Central memory CD8-positive, alpha-beta T cell (primary cell): Measurements from ENCODE around the gene SLC15A1.

Source experiments
- ATAC-seq: fragments of 150-1000 bp; cut with Tn5 transposase; replicated peaks from 2 replicates; pipeline ENCODE4 v1.10.0; 2022; ENCODE audit warnings: mild to moderate bottlenecking, moderate FRiP score, moderate number of reproducible peaks; ENCODE audit not compliant: poor library complexity, severe bottlenecking; ENCODE audit errors: extremely low read depth
- DNase-seq, 2 donors: peaks; one replicate each; pipeline ENCODE4 v3.0.0; 2021; ENCODE audit warnings: low spot score in 2 of 2
- H3K27ac Mint-ChIP-seq: one replicate; pipeline ENCODE4 v1.8.0; 2022; ENCODE audit warnings: low read depth, mild to moderate bottlenecking, moderate library complexity, mixed read lengths
- H3K27me3 Mint-ChIP-seq: one replicate; pipeline ENCODE4 v1.8.0; 2022; ENCODE audit warnings: mixed read lengths
- H3K36me3 Mint-ChIP-seq: one replicate; pipeline ENCODE4 v1.8.0; 2022; ENCODE audit warnings: mild to moderate bottlenecking, moderate library complexity, mixed read lengths; ENCODE audit not compliant: insufficient read depth
- H3K4me1 Mint-ChIP-seq: one replicate; pipeline ENCODE4 v1.8.0; 2022; ENCODE audit warnings: mixed read lengths
- H3K4me3 Mint-ChIP-seq: one replicate; pipeline ENCODE4 v1.8.0; 2022; ENCODE audit warnings: mild to moderate bottlenecking, moderate library complexity, mixed read lengths
- H3K9me3 Mint-ChIP-seq: one replicate; pipeline ENCODE4 v1.8.0; 2022; ENCODE audit warnings: mixed read lengths

The SLC15A1 gene

GRCh38 chr13:98675837-98676236, 76.6 kb downstream of the SLC15A1 start:
- no peak overlapping the region for H3K27ac Mint-ChIP-seq
- no peaks in the 10 kb centered on the region for H3K9me3 Mint-ChIP-seq
- no peaks in the 10 kb centered on the region for H3K36me3 Mint-ChIP-seq
- no peak for ATAC-seq
- H3K4me1 Mint-ChIP-seq: no peaks in the 10 kb centered on the region
- H3K4me3 Mint-ChIP-seq: no peak overlapping the region
- H3K27me3 Mint-ChIP-seq: peaks cover 13% of the 10 kb centered on the region
- DNase-seq: no peak

GRCh38 chr13:98675066-98675465, 77.4 kb downstream of the SLC15A1 start:
- Mint-ChIP-seq H3K27ac (no peak overlapping the region), H3K4me1 (no peaks in the 10 kb centered on the region), H3K36me3 (no peaks in the 10 kb centered on the region), H3K27me3 (peaks cover 13% of the 10 kb centered on the region), H3K9me3 (no peaks in the 10 kb centered on the region), H3K4me3 (no peak overlapping the region)
- DNase-seq: no peak
- ATAC-seq: no peak

GRCh38 chr13:98672947-98673613, 79.4 kb downstream of the SLC15A1 start:
- H3K27ac Mint-ChIP-seq: no peak overlapping the region
- H3K9me3 Mint-ChIP-seq: no peaks in the 10 kb centered on the region
- peaks cover 11% of the 10 kb centered on the region for H3K27me3 Mint-ChIP-seq
- no peaks in the 10 kb centered on the region for H3K36me3 Mint-ChIP-seq
- peak; percentile 32 for ATAC-seq
- no peak overlapping the region for H3K4me3 Mint-ChIP-seq
- peak in 1 of 2 donors; percentile 23 for DNase-seq
- no peaks in the 10 kb centered on the region for H3K4me1 Mint-ChIP-seq

GRCh38 chr13:98668155-98668554, 84.3 kb downstream of the SLC15A1 start:
- H3K9me3 Mint-ChIP-seq: no peaks in the 10 kb centered on the region
- DNase-seq (no peak), ATAC-seq (no peak)
- H3K27me3 Mint-ChIP-seq: peaks cover 28% of the 10 kb centered on the region
- no peaks in the 10 kb centered on the region for H3K36me3 Mint-ChIP-seq
- no peak overlapping the region for H3K4me3 Mint-ChIP-seq
- peaks cover 6% of the 10 kb centered on the region for H3K4me1 Mint-ChIP-seq
- H3K27ac Mint-ChIP-seq: no peak overlapping the region

- DNase-seq: no peak
- Mint-ChIP-seq H3K4me1 (peaks cover 6% of the 10 kb centered on the region), H3K27ac (no peak overlapping the region), H3K36me3 (no peaks in the 10 kb centered on the region), H3K27me3 (peaks cover 37% of the 10 kb centered on the region), H3K4me3 (no peak overlapping the region), H3K9me3 (no peaks in the 10 kb centered on the region)
- ATAC-seq: no peak
Measured at GRCh38 chr13:98665638-98665995, 86.9 kb downstream of the SLC15A1 start.

- DNase-seq (no peak), ATAC-seq (no peak)
- Mint-ChIP-seq H3K36me3 (no peaks in the 10 kb centered on the region), H3K27me3 (peaks cover 37% of the 10 kb centered on the region), H3K9me3 (no peaks in the 10 kb centered on the region), H3K27ac (no peak overlapping the region), H3K4me1 (peaks cover 6% of the 10 kb centered on the region), H3K4me3 (no peak overlapping the region)
Measured at GRCh38 chr13:98664924-98665637, 87.4 kb downstream of the SLC15A1 start.

- no peaks in the 10 kb centered on the region for H3K9me3 Mint-ChIP-seq
- H3K4me3 Mint-ChIP-seq: no peak overlapping the region
- H3K36me3 Mint-ChIP-seq: no peaks in the 10 kb centered on the region
- no peak for ATAC-seq
- DNase-seq: no peak
- H3K27ac Mint-ChIP-seq: no peak overlapping the region
- H3K27me3 Mint-ChIP-seq: peaks cover 34% of the 10 kb centered on the region
- peaks cover 6% of the 10 kb centered on the region for H3K4me1 Mint-ChIP-seq
Measured at GRCh38 chr13:98664510-98664909, 88.0 kb downstream of the SLC15A1 start.

- H3K4me1 Mint-ChIP-seq: peaks cover 6% of the 10 kb centered on the region
- H3K27me3 Mint-ChIP-seq: peaks cover 29% of the 10 kb centered on the region
- no peak overlapping the region for H3K27ac Mint-ChIP-seq
- H3K9me3 Mint-ChIP-seq: no peaks in the 10 kb centered on the region
- ATAC-seq (peak; percentile 32), DNase-seq (no peak)
- H3K4me3 Mint-ChIP-seq: no peak overlapping the region
- no peaks in the 10 kb centered on the region for H3K36me3 Mint-ChIP-seq
Measured at GRCh38 chr13:98664047-98664446, 88.4 kb downstream of the SLC15A1 start.

- Mint-ChIP-seq H3K4me3 (no peak overlapping the region), H3K4me1 (peaks cover 10% of the 10 kb centered on the region), H3K36me3 (peaks cover 2% of the 10 kb centered on the region), H3K27me3 (peaks cover 27% of the 10 kb centered on the region), H3K27ac (no peak overlapping the region), H3K9me3 (no peaks in the 10 kb centered on the region)
- ATAC-seq (no peak), DNase-seq (no peak)
Measured at GRCh38 chr13:98658131-98658530, 94.3 kb downstream of the SLC15A1 start.

GRCh38 chr13:98657506-98658085, 94.9 kb downstream of the SLC15A1 start:
- ATAC-seq: no peak
- no peak overlapping the region for H3K27ac Mint-ChIP-seq
- peaks cover 10% of the 10 kb centered on the region for H3K4me1 Mint-ChIP-seq

GRCh38 chr13:98656223-98656622, 96.2 kb downstream of the SLC15A1 start:
- H3K27me3 Mint-ChIP-seq: peaks cover 19% of the 10 kb centered on the region
- DNase-seq (no peak), ATAC-seq (no peak)
- H3K4me3 Mint-ChIP-seq: no peak overlapping the region
- peaks cover 10% of the 10 kb centered on the region for H3K4me1 Mint-ChIP-seq
- H3K27ac Mint-ChIP-seq: no peak overlapping the region
- H3K9me3 Mint-ChIP-seq: no peaks in the 10 kb centered on the region
- peaks cover 2% of the 10 kb centered on the region for H3K36me3 Mint-ChIP-seq

More at GRCh38 chr13:98657506-98658085, 94.9 kb downstream of the SLC15A1 start:
- Mint-ChIP-seq H3K4me3 (no peak overlapping the region), H3K9me3 (no peaks in the 10 kb centered on the region), H3K27me3 (peaks cover 27% of the 10 kb centered on the region), H3K36me3 (peaks cover 2% of the 10 kb centered on the region)
- DNase-seq: no peak

GRCh38 chr13:98653463-98653985, 98.9 kb downstream of the SLC15A1 start:
- Mint-ChIP-seq H3K27me3 (peaks cover 18% of the 10 kb centered on the region), H3K9me3 (no peaks in the 10 kb centered on the region), H3K4me1 (peaks cover 10% of the 10 kb centered on the region), H3K36me3 (peaks cover 2% of the 10 kb centered on the region), H3K4me3 (no peak overlapping the region), H3K27ac (no peak overlapping the region)
- DNase-seq (peak; percentile 45 to 46), ATAC-seq (peak; percentile 58)
